MM.1S (cell line): ENCODE data around the gene MTF1.

Experiments
- DNase-seq: peaks from one replicate; pipeline ENCODE4 v3.0.0-alpha.2; 2015
- H2AFZ ChIP-seq: fragments of 300-600 bp; sonication (generic); 2 replicates; pipeline ENCODE4 v1.6.0; 2016; ENCODE audit warnings: antibody characterized with exemption, low read length
- H3F3A ChIP-seq: fragments of 300-600 bp; sonication (generic); 2 replicates; pipeline ENCODE4 v1.6.1; 2016; ENCODE audit warnings: mild to moderate bottlenecking, antibody characterized with exemption, low read length, moderate library complexity, mixed read lengths; ENCODE audit not compliant: insufficient read depth
- H3K27ac ChIP-seq: fragments of 300-600 bp; sonication (generic); 2 replicates; pipeline ENCODE4 v1.5.1; 2016; ENCODE audit warnings: mild to moderate bottlenecking, low read length
- H3K27me3 ChIP-seq: fragments of 300-600 bp; sonication (generic); replicated peaks from 2 replicates; pipeline ENCODE4 v1.6.0; 2016; ENCODE audit warnings: low read length; ENCODE audit not compliant: insufficient read depth
- H3K36me3 ChIP-seq: fragments of 300-600 bp; sonication (generic); replicated peaks from 2 replicates; pipeline ENCODE4 v1.6.1; 2016; ENCODE audit warnings: mild to moderate bottlenecking, low read length, mixed read lengths; ENCODE audit not compliant: insufficient read depth
- H3K4me1 ChIP-seq: fragments of 300-600 bp; sonication (generic); 2 replicates; pipeline ENCODE4 v1.6.1; 2016; ENCODE audit warnings: low read length, mixed read lengths
- H3K4me2 ChIP-seq: fragments of 300-600 bp; sonication (generic); 2 replicates; pipeline ENCODE4 v1.6.0; 2016; ENCODE audit warnings: low read depth, low read length
- H3K4me3 ChIP-seq: fragments of 300-600 bp; sonication (generic); 2 replicates; pipeline ENCODE4 v1.5.1; 2016; ENCODE audit warnings: low read length, mixed read lengths
- H3K79me2 ChIP-seq: fragments of 300-600 bp; sonication (generic); 2 replicates; pipeline ENCODE4 v1.6.1; 2016; ENCODE audit warnings: mixed run types, low read length, mixed read lengths
- H3K9ac ChIP-seq: fragments of 300-600 bp; sonication (generic); 2 replicates; pipeline ENCODE4 v1.6.1; 2016; ENCODE audit warnings: low read length, mixed read lengths
- H3K9me2 ChIP-seq: fragments of 300-600 bp; sonication (generic); replicated peaks from 2 replicates; pipeline ENCODE4 v1.6.1; 2016; ENCODE audit warnings: mild to moderate bottlenecking, low read length, mixed read lengths; ENCODE audit not compliant: insufficient read depth
- H3K9me3 ChIP-seq: fragments of 300-600 bp; sonication (generic); replicated peaks from 2 replicates; pipeline ENCODE4 v1.6.1; 2016; ENCODE audit warnings: mild to moderate bottlenecking, low read length, mixed read lengths; ENCODE audit not compliant: insufficient read depth
- H4K20me1 ChIP-seq: fragments of 300-600 bp; sonication (generic); 2 replicates; pipeline ENCODE4 v1.6.1; 2016; ENCODE audit warnings: mild to moderate bottlenecking, low read length, moderate library complexity, mixed read lengths; ENCODE audit not compliant: insufficient read depth
- CTCF ChIP-seq: fragments of 300-600 bp; sonication (generic); IDR thresholded peaks from 2 replicates; pipeline ENCODE4 v1.5.1; 2016; ENCODE audit warnings: antibody characterized with exemption, low read length, mixed read lengths
- EZH2 ChIP-seq: fragments of 300-600 bp; sonication (generic); optimal IDR thresholded peaks from 2 replicates; pipeline ENCODE3; 2017; ENCODE audit warnings: low read depth, mild to moderate bottlenecking, antibody characterized with exemption, low read length, mixed read lengths
- EZH2phosphoT487 ChIP-seq: fragments of 300-600 bp; sonication (generic); IDR thresholded peaks from 2 replicates; pipeline ENCODE4 v1.6.1; 2018; ENCODE audit warnings: antibody characterized with exemption, low read length

Gene MTF1

GRCh38 chr1:37792943-37793686 is 66.3 kb downstream of the MTF1 start:
- H3K9ac ChIP-seq, result peak overlapping the region; percentile 51; the same call in 1 of the 2 replicates
- H3K36me3 ChIP-seq, result no peaks in the 10 kb centered on the region
- H3K4me2 ChIP-seq, result peak overlapping the region; percentile 66; the same call in 1 of the 2 replicates
- H3F3A ChIP-seq, result peaks cover 17% of the 10 kb centered on the region
- H3K27me3 ChIP-seq, result no peaks in the 10 kb centered on the region
- H3K79me2 ChIP-seq, result peaks cover 26% of the 10 kb centered on the region
- TF ChIP-seq EZH2, result no peak
- TF ChIP-seq CTCF, result no peak
- no peak for TF ChIP-seq EZH2phosphoT487
- no peaks in the 10 kb centered on the region for H3K9me2 ChIP-seq
- no peak overlapping the region for H3K27ac ChIP-seq
- H3K4me3 ChIP-seq, result peak overlapping the region; percentile 46; the same call in 1 of the 2 replicates
- H3K9me3 ChIP-seq, result no peaks in the 10 kb centered on the region
- H4K20me1 ChIP-seq, result no peaks in the 10 kb centered on the region
- H2AFZ ChIP-seq, result peak overlapping the region; percentile 85
- no peak for DNase-seq
- H3K4me1 ChIP-seq, result peaks cover 21% of the 10 kb centered on the region

GRCh38 chr1:37782491-37782890 is 76.9 kb downstream of the MTF1 start:
- Histone ChIP-seq H3K4me3 (no peak overlapping the region), H3K4me2 (no peak overlapping the region), H3K9me3 (no peaks in the 10 kb centered on the region), H4K20me1 (no peaks in the 10 kb centered on the region), H3K27me3 (no peaks in the 10 kb centered on the region), H3K27ac (no peak overlapping the region), H3K9me2 (no peaks in the 10 kb centered on the region), H3K9ac (no peak overlapping the region), H3K36me3 (no peaks in the 10 kb centered on the region), H3K4me1 (no peaks in the 10 kb centered on the region), H2AFZ (no peak overlapping the region), H3F3A (no peaks in the 10 kb centered on the region), H3K79me2 (no peaks in the 10 kb centered on the region)
- TF ChIP-seq EZH2phosphoT487 (no peak), EZH2 (no peak), CTCF (no peak)
- no peak for DNase-seq

GRCh38 chr1:37778654-37779053 is 80.7 kb downstream of the MTF1 start:
- no peaks in the 10 kb centered on the region for H3K4me1 ChIP-seq
- no peaks in the 10 kb centered on the region for H3K27me3 ChIP-seq
- no peak overlapping the region for H3K9ac ChIP-seq
- no peak overlapping the region for H3K4me3 ChIP-seq
- H3K79me2 ChIP-seq, result no peaks in the 10 kb centered on the region
- no peak overlapping the region for H3K4me2 ChIP-seq
- no peaks in the 10 kb centered on the region for H3K36me3 ChIP-seq
- no peaks in the 10 kb centered on the region for H4K20me1 ChIP-seq
- no peaks in the 10 kb centered on the region for H3F3A ChIP-seq
- H3K9me3 ChIP-seq, result no peaks in the 10 kb centered on the region
- no peaks in the 10 kb centered on the region for H3K9me2 ChIP-seq
- TF ChIP-seq EZH2phosphoT487 (no peak), EZH2 (no peak), CTCF (no peak)
- DNase-seq, result no peak
- H2AFZ ChIP-seq, result no peak overlapping the region
- no peak overlapping the region for H3K27ac ChIP-seq
